ENCODE measurements around the gene LEMD1.

GRCh38 chr1:205455581-205456382 lies 33.9 kb upstream of the LEMD1 start, which contains the start of gene BLACAT1:
- TF ChIP-seq POLR2AphosphoS5 (IDR thresholded peaks at IDR 0.05) (no peak), CTCF (IDR thresholded peaks at IDR 0.05) (no peak), POLR2A (IDR thresholded peaks at IDR 0.05) (no peak)

Data from prostate gland (tissue), 2 donors.